Neural crest cell (in vitro differentiated cells): ENCODE results near the gene PEPD. TPM values are rescaled to one million over a fixed set of nuclear protein-coding genes. Genes with fewer than 3 reads are reported as not detected.

ENCODE experiments used
- DNase-seq: peaks from one replicate; pipeline ENCODE4 v3.0.0; 2021; ENCODE audit warnings: low read depth, mixed read lengths, low spot score
- H3K27ac Mint-ChIP-seq: one replicate; pipeline ENCODE4 v1.8.0; 2021; ENCODE audit warnings: mild to moderate bottlenecking, mixed read lengths; ENCODE audit not compliant: unreplicated experiment
- H3K27me3 Mint-ChIP-seq: 2 replicates; pipeline ENCODE4 v1.8.0; 2021; ENCODE audit warnings: low read depth, mild to moderate bottlenecking, mixed read lengths
- H3K36me3 Mint-ChIP-seq: 2 replicates; pipeline ENCODE4 v1.8.0; 2021; ENCODE audit warnings: low read depth, mild to moderate bottlenecking, mixed read lengths
- H3K4me1 Mint-ChIP-seq: 2 replicates; pipeline ENCODE4 v1.8.0; 2021; ENCODE audit warnings: mixed read lengths
- H3K4me3 Mint-ChIP-seq: one replicate; pipeline ENCODE4 v1.8.0; 2021; ENCODE audit warnings: mild to moderate bottlenecking, mixed read lengths
- H3K9me3 Mint-ChIP-seq: 2 replicates; pipeline ENCODE4 v1.8.0; 2021; ENCODE audit warnings: mixed read lengths
- CTCF ChIP-seq: fragments of 200-600 bp; sonication (generic); conservative IDR thresholded peaks from 2 replicates; pipeline ENCODE4 v1.5.0; 2021; ENCODE audit warnings: antibody characterized with exemption, mild to moderate bottlenecking
- total RNA-seq: library from RNA; stranded (reverse); gene quantifications from 2 replicates; pipeline ENCODE4 v1.2.1, GENCODE V29; 2021

The PEPD gene
- total RNA-seq, 1 donor from 2014 or later, result 39.0 TPM

- Mint-ChIP-seq H3K27me3 (peaks cover 24% of the 10 kb centered on the region), H3K4me1 (peaks cover 8% of the 10 kb centered on the region), H3K27ac (no peak overlapping the region), H3K36me3 (no peaks in the 10 kb centered on the region), H3K9me3 (no peaks in the 10 kb centered on the region), H3K4me3 (no peak overlapping the region)
- no peak for DNase-seq
- TF ChIP-seq CTCF, result no peak
Measured at GRCh38 chr19:33546656-33547055, 25.1 kb upstream of the PEPD start.

- H3K4me3 Mint-ChIP-seq, result no peak overlapping the region
- H3K36me3 Mint-ChIP-seq, result no peaks in the 10 kb centered on the region
- H3K9me3 Mint-ChIP-seq, result no peaks in the 10 kb centered on the region
- H3K27ac Mint-ChIP-seq, result no peak overlapping the region
- TF ChIP-seq CTCF, result no peak
- peaks cover 35% of the 10 kb centered on the region for H3K27me3 Mint-ChIP-seq
- peaks cover 8% of the 10 kb centered on the region for H3K4me1 Mint-ChIP-seq
- DNase-seq, result no peak
Measured at GRCh38 chr19:33545217-33545981, 23.8 kb upstream of the PEPD start.

- Mint-ChIP-seq H3K4me3 (no peak overlapping the region), H3K4me1 (peaks cover 5% of the 10 kb centered on the region), H3K36me3 (no peaks in the 10 kb centered on the region), H3K27me3 (peaks cover 43% of the 10 kb centered on the region), H3K9me3 (no peaks in the 10 kb centered on the region), H3K27ac (peak overlapping the region; percentile 37)
- no peak for TF ChIP-seq CTCF
- no peak for DNase-seq
Measured at GRCh38 chr19:33535226-33535625, 13.6 kb upstream of the PEPD start.

- Mint-ChIP-seq H3K9me3 (no peaks in the 10 kb centered on the region), H3K36me3 (no peaks in the 10 kb centered on the region), H3K4me1 (peaks cover 5% of the 10 kb centered on the region), H3K27ac (no peak overlapping the region), H3K4me3 (no peak overlapping the region), H3K27me3 (peaks cover 39% of the 10 kb centered on the region)
- DNase-seq, result no peak
- no peak for TF ChIP-seq CTCF
Measured at GRCh38 chr19:33532859-33533460, 11.4 kb upstream of the PEPD start.

GRCh38 chr19:33530842-33531241 is 9.3 kb upstream of the PEPD start:
- no peaks in the 10 kb centered on the region for H3K9me3 Mint-ChIP-seq
- no peaks in the 10 kb centered on the region for H3K36me3 Mint-ChIP-seq
- H3K4me1 Mint-ChIP-seq, result peaks cover 5% of the 10 kb centered on the region
- no peak overlapping the region for H3K4me3 Mint-ChIP-seq
- no peak overlapping the region for H3K27ac Mint-ChIP-seq
- peaks cover 32% of the 10 kb centered on the region for H3K27me3 Mint-ChIP-seq
- DNase-seq, result no peak
- TF ChIP-seq CTCF, result no peak
